HG03108 (cell line): ENCODE measurements around the gene EN2.

Experiments
- ATAC-seq: cut with Tn5 transposase; IDR thresholded peaks from one replicate; pipeline ENCODE4 v1.9.1; 2021; ENCODE audit warnings: moderate library complexity; ENCODE audit not compliant: unreplicated experiment

EN2 gene

DNA sequence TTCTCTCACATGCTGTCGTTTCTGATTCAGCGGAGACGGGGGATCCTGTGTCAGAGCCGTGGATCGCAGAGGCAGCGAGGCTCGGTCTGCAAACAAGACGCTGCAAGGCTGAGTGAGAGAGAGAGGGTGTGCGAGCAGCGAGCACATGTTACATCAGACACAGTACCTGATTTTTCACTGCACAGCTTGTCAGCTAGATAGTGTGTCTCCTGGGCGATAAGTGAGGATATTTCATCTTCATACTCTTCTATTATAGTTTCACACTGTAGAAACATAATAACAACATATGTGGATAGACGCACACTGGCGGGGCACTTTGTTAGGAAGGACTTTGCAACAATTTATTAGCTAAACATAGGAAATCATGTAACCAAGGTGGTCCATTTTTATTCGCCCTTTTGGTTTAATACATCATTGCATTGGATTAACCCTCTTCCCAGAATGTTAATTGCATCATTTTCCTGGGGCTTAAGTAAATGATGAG is 49.0 kb downstream of the EN2 start:
- no peak for ATAC-seq

DNA sequence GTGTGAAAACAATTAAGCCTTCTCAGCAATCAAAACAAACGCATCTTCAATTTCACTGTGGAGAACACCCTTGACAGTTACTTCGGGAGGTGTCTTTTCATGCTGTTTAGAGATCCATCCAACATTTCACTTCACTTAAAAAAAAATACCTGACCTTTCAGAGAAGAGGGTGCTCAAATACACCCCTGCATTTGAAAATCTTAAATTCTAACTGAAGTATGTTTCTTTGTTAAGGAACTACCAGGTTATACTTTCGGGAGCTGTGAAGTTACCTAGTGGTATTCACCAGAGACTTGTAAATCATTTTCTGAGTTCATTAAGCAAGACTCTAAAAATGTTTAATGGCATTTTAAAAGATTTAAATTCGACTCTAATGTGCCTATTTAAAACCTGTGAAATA is 49.6 kb downstream of the EN2 start:
- ATAC-seq: no peak

DNA sequence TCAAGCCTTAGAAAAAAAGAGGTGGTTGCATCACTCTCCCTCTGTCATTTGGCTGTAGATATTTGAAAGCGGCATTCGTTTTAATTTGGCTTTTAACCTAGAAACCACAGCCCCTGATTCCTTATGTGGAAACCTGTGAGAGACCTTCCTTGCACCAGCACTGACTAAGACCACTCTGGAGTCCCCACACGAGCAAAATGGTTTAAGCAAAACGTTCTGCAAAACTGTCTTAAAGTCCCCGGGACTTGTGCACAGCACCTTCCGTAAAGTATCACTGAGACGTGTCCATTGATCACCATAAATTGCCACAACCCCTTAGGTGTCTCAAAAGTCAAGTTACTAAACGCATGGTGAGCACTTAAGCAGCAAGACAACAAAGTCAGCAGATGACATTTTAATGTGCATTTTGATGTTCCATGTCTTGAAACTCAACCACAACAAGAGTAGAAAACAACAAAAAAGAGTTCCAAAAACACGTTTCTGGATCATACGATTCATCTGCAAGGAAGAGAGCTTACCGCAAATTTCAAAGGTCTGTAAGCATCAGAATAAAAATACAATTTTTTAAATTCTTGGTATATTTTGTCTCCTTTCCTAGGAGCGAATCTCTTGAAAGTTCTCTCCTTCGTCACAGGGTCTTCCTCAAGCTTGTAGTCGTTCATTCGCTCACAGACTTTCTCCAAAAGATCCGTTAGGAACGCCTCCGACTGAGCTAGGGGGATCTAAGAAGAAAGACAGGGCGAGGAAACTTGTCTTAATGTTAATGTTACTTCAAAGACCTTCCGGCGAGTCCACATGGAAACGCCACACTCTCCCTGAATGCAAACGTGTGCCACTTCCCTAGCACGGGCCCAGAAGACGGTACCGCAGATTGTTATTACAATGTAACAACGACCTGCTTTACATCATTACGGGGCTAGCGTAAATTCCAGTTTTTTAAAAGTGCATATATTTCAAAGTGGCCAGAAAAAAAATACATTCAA is 50.7 kb downstream of the EN2 start:
- ATAC-seq: no peak

DNA sequence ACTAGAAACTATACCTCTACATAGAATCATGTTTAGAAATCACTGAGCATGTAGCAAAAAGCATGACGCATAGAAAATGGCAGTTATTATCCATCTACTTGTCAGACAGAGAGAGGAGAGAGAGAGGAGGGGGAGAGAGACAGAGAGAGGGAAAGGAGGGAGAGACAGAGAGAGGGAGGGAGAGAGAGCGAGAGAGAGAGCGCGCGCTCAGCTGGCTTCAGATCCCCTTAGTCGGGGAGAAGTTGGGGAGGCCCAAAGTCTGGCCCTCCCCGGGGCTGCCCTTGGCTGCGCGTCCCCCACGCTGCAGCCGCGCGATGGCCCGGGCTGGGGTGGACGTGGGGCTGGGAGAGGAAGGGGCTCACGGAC is 51.4 kb downstream of the EN2 start:
- no peak for ATAC-seq

DNA sequence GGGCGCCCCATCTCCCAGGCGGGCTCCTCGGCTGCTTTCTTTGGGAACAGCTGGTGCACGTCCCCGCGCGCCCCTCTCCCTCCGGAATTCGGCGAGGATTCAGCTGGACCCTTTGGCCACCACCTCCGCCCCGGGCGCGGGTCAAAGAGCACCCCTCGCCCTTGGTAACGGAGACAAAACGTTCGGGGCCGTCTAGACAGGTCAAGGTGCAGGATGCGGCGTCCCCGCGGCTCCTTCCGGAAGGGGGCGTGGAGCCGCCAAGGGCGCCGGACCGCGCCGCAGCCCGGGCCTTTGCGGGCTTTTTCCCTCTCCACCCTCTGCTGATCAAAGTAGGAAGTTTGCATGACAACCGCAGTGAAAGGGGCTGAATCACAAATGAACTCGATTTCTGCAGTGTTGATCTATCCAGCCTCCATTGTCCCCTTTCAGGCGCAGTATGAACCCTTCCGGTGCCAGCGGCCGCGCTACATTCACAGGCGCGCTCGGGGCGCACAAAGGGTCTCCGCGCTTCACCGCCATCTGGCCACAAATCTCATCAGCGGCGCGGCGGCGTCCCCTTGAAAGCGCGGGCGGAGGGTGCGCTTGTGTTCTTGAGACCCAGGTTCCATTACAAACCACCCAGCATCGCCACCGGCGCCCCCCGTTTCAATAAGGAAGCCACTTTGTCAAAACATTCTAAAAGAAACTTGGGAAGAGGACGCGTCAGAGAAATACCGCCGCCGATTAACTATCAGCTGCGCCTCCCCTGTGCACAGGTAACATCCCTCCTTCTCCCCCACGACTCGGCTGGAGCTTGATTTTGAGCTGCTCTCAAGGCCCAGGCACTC is 52.0 kb downstream of the EN2 start:
- no peak for ATAC-seq

DNA sequence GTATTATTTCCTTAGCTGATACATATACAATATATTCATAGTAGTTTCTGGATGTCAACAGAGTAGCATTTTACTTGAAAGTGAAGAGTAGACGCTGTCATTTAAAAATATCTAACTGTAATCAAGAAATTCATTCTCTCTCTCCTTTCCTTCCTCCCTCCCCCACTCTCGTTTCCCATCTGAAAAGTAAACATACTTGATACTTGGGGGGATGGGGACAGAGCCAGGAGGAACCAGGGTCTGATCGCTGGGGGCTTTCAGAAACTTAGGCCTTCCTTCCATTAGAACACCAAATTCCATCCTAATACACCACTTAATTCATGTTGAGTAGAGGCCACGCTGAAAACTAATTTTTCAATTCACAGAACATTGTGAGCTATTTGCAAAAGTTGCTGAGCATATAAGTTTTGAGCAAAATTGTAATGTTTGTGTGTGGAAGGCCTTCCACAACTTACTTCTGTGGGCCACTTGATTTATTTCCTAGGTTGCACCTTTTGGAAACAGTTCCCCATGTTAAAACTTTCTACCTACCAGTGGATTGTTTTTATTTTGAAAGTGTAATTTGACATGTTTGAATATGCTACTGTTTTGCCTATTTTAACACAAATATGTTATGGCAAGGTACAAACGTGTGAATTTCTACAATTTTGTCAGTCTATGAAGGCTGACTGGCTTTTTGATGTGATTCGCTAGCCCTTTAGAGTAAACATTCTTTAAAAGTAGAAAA is 53.2 kb downstream of the EN2 start:
- no peak for ATAC-seq

DNA sequence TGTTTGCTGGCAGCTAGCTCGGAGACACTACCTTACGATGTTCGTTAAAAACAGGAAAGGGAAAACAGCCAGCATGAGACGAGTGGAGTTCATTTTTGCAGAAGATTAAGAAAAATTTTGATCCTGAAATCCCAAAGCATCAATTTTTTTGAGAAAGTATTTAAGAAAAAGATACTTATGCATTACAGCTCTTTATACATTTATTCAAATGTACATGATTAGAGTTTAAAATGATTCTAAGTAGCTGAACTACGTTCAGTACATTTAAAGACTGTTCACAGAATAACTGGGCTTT is 53.7 kb downstream of the EN2 start:
- no peak for ATAC-seq

DNA sequence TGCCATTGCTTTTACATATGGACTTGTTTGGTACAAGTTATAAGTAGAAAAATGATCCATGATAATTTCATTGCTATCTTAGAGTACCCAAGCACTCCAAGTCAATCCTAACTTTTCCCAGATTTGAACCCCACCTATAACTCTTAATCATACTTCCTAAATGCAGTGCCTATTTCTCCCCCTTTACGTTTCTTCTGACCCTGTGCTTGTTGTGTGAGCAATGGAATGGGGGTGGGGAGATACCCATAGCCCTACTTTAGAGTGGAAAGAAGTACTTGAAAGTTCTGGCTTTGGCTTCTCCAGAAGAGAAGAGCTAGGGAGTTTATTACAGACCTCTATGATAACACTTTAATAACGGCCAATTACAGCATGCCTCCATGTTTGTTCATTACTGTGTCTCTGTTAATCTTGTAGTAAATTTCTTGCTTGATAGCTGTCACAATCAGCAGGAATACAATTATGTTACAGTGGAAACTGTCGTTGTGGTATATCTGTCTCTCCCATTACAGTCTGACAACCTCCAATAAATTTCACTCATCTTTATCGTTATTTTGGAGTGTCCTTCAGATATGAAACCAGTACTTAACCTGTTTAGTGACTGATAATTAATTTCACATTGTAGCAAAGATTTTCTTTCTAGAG is 54.4 kb downstream of the EN2 start:
- no peak for ATAC-seq

DNA sequence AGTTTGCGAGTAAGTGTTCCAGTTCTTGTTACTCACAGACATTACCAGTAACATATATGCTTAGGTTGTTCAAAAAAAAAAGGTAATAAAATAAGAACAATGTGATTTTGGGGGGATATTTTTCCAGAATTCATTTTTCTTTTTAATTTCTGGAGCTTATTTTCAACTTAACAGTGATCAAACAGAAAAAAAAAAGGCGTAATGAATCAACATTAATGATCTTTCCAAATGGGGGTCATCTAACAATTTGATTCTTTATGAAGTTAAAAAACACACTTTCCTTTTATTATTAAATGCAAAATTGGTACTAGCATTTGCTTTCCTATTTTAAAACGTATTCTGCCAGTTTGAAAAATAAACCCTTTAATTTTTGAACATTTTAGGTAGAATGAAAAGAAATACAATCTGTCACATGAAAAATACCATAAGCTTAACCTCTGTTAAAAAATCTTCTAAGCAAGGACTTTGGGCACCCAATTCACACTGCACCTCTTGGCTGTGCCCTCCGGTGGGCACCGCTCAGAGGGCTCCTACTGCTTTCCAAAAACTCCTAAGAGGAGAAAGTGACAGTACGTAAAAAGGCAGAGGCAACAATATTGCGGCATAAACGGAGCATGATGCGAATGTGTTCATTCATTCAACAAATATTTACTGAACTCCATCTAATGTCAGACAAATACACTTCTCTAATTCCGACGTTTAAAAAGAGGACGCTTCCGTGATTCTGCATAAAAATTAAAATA is 55.8 kb downstream of the EN2 start:
- no peak for ATAC-seq

DNA sequence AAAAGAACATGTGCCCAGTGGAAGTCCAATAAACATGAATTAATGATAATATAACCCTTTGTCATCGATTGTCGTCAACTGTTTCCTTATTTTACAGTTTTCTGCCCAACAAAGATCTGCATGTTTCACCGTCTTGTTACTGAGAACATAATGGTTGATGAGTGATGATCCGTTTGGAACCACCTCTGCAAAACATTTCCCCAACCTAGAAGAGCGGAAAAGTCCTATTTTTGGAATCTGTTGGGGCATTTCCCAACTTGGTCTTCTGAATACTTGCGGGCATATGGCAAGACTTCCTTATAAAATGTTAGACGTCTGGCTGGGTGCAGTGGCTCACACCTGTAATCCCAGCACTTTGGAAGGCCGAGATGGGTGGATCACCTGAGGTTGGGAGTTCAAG is 56.4 kb downstream of the EN2 start:
- no peak for ATAC-seq
